Heart right ventricle (tissue), 16 donors: Measurements from ENCODE around the gene CDH23. TPM values are rescaled to one million over a fixed set of nuclear protein-coding genes. Genes with fewer than 3 reads are reported as not detected.

Source experiments
- ATAC-seq, 8 donors: fragments of 200-7000 bp; cut with Tn5 transposase; one replicate each; pipeline ENCODE4 v1.9.1; 2020; ENCODE audit warnings: mild to moderate bottlenecking in 8 of 8, moderate library complexity in 8 of 8, moderate number of reproducible peaks in 1 of 8
- DNase-seq, 2 donors: peaks; one replicate each; pipeline ENCODE4 v3.0.0-alpha.2; 2020
- H3K27ac ChIP-seq, 10 donors: fragments of 200-600 bp; sonication (generic) in 2 of 10; one replicate each; pipeline versions ENCODE4 v1.5.0 to v1.8.0; 2020 to 2022; ENCODE audit warnings: mild to moderate bottlenecking in 3 of 10
- H3K27me3 ChIP-seq, 7 donors: fragments of 200-600 bp; one replicate each; pipeline ENCODE4 v1.8.0; 2021 to 2022; ENCODE audit warnings: mild to moderate bottlenecking in 2 of 7
- H3K36me3 ChIP-seq, 9 donors: fragments of 200-600 bp; sonication (generic) in 1 of 9; one replicate each; pipeline versions ENCODE4 v1.5.0 to v1.8.0; 2020 to 2022; ENCODE audit warnings: mild to moderate bottlenecking in 2 of 9
- H3K4me1 ChIP-seq, 9 donors: fragments of 200-600 bp; sonication (generic) in 1 of 9; one replicate each; pipeline versions ENCODE4 v1.5.0 to v1.8.0; 2020 to 2022; ENCODE audit warnings: mild to moderate bottlenecking in 4 of 9
- H3K4me3 ChIP-seq, 10 donors: fragments of 200-600 bp; sonication (generic) in 2 of 10; one replicate each; pipeline versions ENCODE4 v1.5.0 to v1.8.0; 2020 to 2022; ENCODE audit warnings: mild to moderate bottlenecking in 7 of 10, moderate library complexity in 2 of 10
- H3K9me3 ChIP-seq, 11 donors: fragments of 200-600 bp in 10 of 11; sonication (generic) in 2 of 11; one replicate each; pipeline versions ENCODE4 v1.5.0 to v1.8.0; 2013 to 2022; ENCODE audit warnings: mild to moderate bottlenecking in 2 of 11, control low read depth in 1 of 11, moderate library complexity in 1 of 11
- CTCF ChIP-seq, 9 donors: fragments of 200-600 bp; sonication (generic) in 2 of 9; IDR thresholded peaks; one replicate each; pipeline versions ENCODE4 v1.5.0 to v1.8.0; 2021 to 2022; ENCODE audit warnings: antibody characterized with exemption in 9 of 9, mild to moderate bottlenecking in 5 of 9, moderate library complexity in 1 of 9
- WGBS, 2 donors: extraction: QIAGEN DNeasy Blood & Tissue Kit; methylation state at CpG; one replicate each; pipeline ENCODE4 v1.1.7; 2013; ENCODE audit warnings: inconsistent platforms in 1 of 2; 5-methylcytosine and 5-hydroxymethylcytosine counted together
- intact Hi-C, 10 donors: fragments of 100-400 bp; cut with DNase I; formaldehyde crosslinking; loops; one replicate each; pipeline versions ENCODE4 v1.11.1 to v1.14.2; 2022
- polyA plus RNA-seq, 2 donors: library from polyadenylated mRNA; stranded (reverse); fragments of 200-250 nt; gene quantifications; one replicate each; pipeline ENCODE4 v1.2.3, GENCODE V29; 2013
- total RNA-seq, 10 donors: library from RNA; stranded (reverse); fragmentation: NEBNext Ultra II Directional in 3 of 10; extraction: Animal tissue kit (Norgen Biotek cat#: 25700) in 3 of 10; gene quantifications; one replicate each; pipeline versions ENCODE4 v1.2.1 to v1.2.4, GENCODE V29; 2021 to 2023
- donor health status: Arrhythmogenic right ventricular cardiomyopathy.
- donor health status: ischemic (EF 13 %, LVEDD 7.1; RV severe dilation, severe dysfunction).
- donor health status: healthy with polysubstance abuse.
- donor health status: DM: no; HTN: yes; CAD: no.
- donor health status: DM: no; HTN: no; CAD: no.
- donor health status: ischemic (EF 25% LVEDD 6.9; RV normal size, moderate dysfunction).
- donor health status: ischemic (EF 25% LVEDD 5.7; RV mildly dilated, moderate dysfunction).
- donor health status: healthy.
- donor health status: DM: yes; HTN: yes; CAD: no.
- donor health status: Ischemic cardiomyopathy.
- donor health status: ischemic (EF 35%, LVEDD 5.7; RV mildly dilated, moderate dysfunction).
- donor health status: nonischemic (EF 11% LVEDD 7.7; RV severe dilation, severe dysfunction).
- donor health status: DM: yes; HTN: yes; CAD: no.
- donor health status: PGD.
- donor health status: ischemic (EF 29% LVEDD 5.4; RV normal size, mild dysfunction).
- donor health status: nonischemic (EF 23%, LVEDD 6.1; RV moderate dilation, normal function).

Gene CDH23
- total and polyA plus RNA-seq, 12 donors, result 1.1 to 7.7 (median 4.6) TPM

GRCh38 chr10:71842856-71843686, 446.4 kb downstream of the CDH23 start:
- H3K4me1 ChIP-seq, result peaks cover 27 to 100% (median 91%) of the 10 kb centered on the region in 9 donors
- 56 to 65% methylated on average over 14 of the region's 14 CpGs for WGBS, 2 donors
- DNase-seq (no peak), ATAC-seq (peak in 4 of 8 donors; percentile 10 to 31 (median 18))
- peak overlapping the region in 6 of 10 donors; percentile 19 to 99 (median 34) for H3K27ac ChIP-seq
- intact Hi-C loops, result no loop called here
- peaks cover 0 to 29% (median 0%) of the 10 kb centered on the region in 9 donors for H3K36me3 ChIP-seq
- no peak overlapping the region for H3K4me3 ChIP-seq
- H3K27me3 ChIP-seq, result no peaks in the 10 kb centered on the region
- H3K9me3 ChIP-seq, result no peaks in the 10 kb centered on the region
- no peak for TF ChIP-seq CTCF (IDR thresholded peaks at IDR 0.05)

- Histone ChIP-seq H3K4me1 (peaks cover 28 to 100% (median 91%) of the 10 kb centered on the region in 9 donors), H3K9me3 (no peaks in the 10 kb centered on the region), H3K27me3 (no peaks in the 10 kb centered on the region), H3K27ac (peak overlapping the region in 5 of 10 donors; percentile 29 to 99 (median 37)), H3K4me3 (no peak overlapping the region), H3K36me3 (peaks cover 0 to 26% (median 0%) of the 10 kb centered on the region in 9 donors)
- WGBS, 2 donors, result 49 to 52% methylated on average over 2 of the region's 2 CpGs
- no peak for TF ChIP-seq CTCF (IDR thresholded peaks at IDR 0.05)
- intact Hi-C loops, result no loop called here
- DNase-seq (no peak), ATAC-seq (no peak)
Observed at GRCh38 chr10:71844084-71844483, 447.4 kb downstream of the CDH23 start.

GRCh38 chr10:71844695-71845094, 448.0 kb downstream of the CDH23 start:
- H3K9me3 ChIP-seq, result no peaks in the 10 kb centered on the region
- 78 to 91% methylated on average over 2 of the region's 2 CpGs for WGBS, 2 donors
- no peak for DNase-seq
- H3K36me3 ChIP-seq, result peaks cover 0 to 22% (median 0%) of the 10 kb centered on the region in 9 donors
- peak overlapping the region in 3 of 10 donors; percentile 12 to 99 (median 37) for H3K27ac ChIP-seq
- no peak overlapping the region for H3K4me3 ChIP-seq
- intact Hi-C loops, result no loop called here
- TF ChIP-seq CTCF (IDR thresholded peaks at IDR 0.05), result no peak
- H3K4me1 ChIP-seq, result peaks cover 23 to 100% (median 91%) of the 10 kb centered on the region in 9 donors
- H3K27me3 ChIP-seq, result no peaks in the 10 kb centered on the region
- no peak for ATAC-seq

DNA sequence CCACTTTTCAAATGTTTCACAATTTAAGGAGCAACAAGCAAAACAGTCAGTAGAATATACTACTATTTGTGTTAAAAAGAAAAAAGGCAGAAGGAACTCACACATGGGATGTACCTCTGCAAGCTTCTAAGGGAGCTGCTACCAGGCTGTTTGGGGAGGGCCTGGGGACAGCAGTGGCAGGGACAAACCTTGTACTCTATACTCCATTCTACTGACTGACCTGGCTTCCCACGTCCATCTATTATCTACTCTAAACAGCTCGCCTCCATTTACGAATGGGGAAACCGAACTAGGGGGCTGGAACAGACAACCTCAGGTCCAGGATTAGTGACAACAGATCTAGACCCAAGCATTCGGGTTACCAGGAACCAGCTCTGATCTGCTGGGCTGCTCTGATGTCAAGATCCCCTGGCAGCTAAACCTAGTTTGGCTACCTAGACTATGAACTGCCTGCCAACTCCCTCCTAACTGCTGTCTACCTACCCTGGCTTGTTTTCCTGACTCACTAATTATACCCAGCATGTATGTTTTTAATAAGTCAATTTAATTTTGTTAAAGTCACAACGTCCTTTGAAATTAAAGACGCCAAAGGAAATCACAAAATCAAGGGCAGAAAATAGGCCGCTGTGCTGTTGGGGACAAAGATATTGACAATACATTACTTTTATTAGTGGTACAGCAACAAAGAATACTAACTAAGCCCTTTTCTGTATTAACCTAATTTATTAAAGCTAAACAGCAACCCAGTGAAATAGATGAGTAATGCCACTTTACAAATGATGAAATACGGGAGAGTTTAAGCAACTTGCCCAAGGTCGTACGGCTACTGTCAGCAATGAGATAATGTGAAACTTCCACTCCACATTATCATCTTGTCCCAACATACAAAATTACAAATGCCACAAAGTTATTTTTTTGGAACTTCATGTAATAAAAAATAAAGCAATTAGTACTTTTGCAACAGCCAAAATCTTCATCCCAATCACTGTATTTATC, 449.0 kb downstream of the CDH23 start:
- peaks cover 16 to 96% (median 86%) of the 10 kb centered on the region in 9 donors for H3K4me1 ChIP-seq
- intact Hi-C loops, result no loop called here
- H3K36me3 ChIP-seq, result peaks cover 0 to 20% (median 0%) of the 10 kb centered on the region in 9 donors
- no peaks in the 10 kb centered on the region for H3K27me3 ChIP-seq
- WGBS, 2 donors, result 65 to 68% methylated on average over 11 of the region's 11 CpGs
- no peaks in the 10 kb centered on the region for H3K9me3 ChIP-seq
- no peak overlapping the region for H3K4me3 ChIP-seq
- peak overlapping the region in 6 of 10 donors; percentile 12 to 99 (median 44) for H3K27ac ChIP-seq
- ATAC-seq, result peak in 2 of 8 donors; percentile 31 to 46
- TF ChIP-seq CTCF (IDR thresholded peaks at IDR 0.05), result no peak
- DNase-seq, result no peak
